NCI-H460 (cell line): ENCODE data around the gene PHRF1. TPM values are rescaled to one million over a fixed set of nuclear protein-coding genes. Genes with fewer than 3 reads are reported as not detected.

Experiments
- DNase-seq: peaks from one replicate; pipeline ENCODE4 v3.0.0-alpha.2; 2016; ENCODE audit warnings: low read depth; ENCODE audit errors: extremely low read depth
- total RNA-seq: library from RNA; depleted of rRNA; stranded (reverse); fragments of >200 nt; shearing (Covaris generic); gene quantifications from 2 replicates; pipeline ENCODE4 v1.2.3, GENCODE V29; 2014

Gene PHRF1
- total RNA-seq, 1 experiment from 2014 or later: 9.8 TPM

- no peak for DNase-seq
These were observed 37.7 kb upstream of the PHRF1 start for GRCh38 chr11:538431-539051.

DNA sequence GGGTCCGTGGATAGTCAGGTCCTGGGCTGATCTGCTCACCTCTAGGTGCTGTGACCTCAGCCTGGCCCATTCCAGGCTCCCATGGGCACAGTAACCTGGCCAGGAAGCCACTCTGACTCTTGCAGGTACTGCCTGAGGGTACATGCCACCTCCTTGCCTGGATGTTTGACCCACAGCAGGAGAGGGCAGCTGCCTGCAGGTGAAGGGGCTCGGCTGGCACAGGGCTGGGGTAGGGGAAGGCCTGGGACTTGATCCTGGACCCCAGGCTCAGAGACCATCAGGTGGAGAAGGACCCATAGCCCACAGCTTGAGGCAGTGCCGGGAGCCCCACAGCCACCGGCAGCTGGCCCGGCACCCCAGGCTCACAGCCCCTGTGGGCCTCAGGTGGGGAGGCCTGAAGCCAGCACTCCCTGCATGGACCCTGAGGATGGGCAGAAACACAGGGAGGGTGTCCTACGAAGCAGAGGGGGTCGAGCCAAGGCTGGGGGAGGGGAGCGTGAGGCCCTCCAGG, 36.2 kb upstream of the PHRF1 start:
- no peak for DNase-seq

DNA sequence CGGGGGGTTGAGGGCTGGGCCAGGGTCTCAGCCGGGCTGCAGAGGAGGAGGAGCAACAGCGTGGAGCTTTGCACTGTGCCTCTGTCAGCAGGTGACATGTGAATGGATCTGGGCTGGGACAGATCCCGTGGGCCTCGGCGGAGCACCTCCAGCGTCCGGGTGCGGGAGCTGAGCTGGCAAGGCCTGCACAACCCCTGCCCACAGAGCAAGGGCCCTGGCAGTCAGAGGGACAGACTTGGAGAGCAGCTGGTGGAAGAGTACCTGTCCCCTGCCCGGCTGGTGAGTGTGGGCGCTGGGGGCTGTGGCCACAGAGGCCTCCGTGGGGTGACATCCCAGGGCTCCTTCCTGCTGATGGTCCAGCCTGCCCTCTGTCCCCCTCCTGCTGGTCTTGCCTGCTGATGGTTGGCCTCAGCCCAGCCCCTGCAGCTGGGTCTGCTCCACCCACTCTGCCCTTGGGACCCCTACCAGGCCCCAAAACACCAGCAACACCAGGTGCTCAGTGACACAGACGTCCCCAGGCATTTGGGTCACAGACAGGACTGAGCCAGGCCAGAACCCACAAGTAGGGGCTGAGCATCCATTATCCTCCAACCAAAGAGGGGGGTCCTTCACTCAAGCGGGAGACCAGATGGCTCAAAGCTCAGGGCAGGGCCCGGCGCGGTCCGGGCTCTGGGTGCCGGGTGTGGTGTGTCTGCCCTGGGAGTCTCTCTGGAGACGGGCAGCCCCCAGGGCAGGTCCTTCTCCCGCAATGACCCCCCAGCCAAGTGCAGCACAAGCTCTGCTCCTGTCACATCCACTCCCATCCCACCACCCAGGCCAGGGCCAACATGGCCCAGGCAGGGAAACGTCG, 35.5 kb upstream of the PHRF1 start:
- DNase-seq: no peak

DNA sequence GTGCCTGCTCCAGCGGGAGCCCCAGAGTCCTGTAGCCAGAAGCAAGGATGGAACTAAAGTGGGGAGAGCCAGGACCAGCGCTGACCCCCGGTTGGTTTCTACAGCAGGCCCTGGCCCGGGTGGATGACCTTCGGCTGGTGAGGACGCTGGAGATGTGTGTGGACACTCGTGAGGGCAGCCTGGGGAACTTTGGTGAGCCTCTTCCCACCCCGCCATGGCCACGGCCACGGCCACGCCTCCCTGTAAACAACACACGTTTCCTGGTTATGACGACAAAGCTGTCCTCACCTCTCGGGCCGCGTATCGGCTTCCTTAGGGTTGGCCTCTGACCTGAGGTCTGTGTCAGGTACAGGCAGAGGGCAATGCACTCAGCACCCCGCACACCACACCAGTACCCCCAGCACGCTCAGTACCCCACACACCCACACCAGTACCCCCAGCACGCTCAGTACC, 34.8 kb upstream of the PHRF1 start:
- no peak for DNase-seq

GRCh38 chr11:544817-545166, 31.5 kb upstream of the PHRF1 start:
- DNase-seq: no peak

GRCh38 chr11:545171-545570, 31.1 kb upstream of the PHRF1 start:
- DNase-seq: no peak

DNA sequence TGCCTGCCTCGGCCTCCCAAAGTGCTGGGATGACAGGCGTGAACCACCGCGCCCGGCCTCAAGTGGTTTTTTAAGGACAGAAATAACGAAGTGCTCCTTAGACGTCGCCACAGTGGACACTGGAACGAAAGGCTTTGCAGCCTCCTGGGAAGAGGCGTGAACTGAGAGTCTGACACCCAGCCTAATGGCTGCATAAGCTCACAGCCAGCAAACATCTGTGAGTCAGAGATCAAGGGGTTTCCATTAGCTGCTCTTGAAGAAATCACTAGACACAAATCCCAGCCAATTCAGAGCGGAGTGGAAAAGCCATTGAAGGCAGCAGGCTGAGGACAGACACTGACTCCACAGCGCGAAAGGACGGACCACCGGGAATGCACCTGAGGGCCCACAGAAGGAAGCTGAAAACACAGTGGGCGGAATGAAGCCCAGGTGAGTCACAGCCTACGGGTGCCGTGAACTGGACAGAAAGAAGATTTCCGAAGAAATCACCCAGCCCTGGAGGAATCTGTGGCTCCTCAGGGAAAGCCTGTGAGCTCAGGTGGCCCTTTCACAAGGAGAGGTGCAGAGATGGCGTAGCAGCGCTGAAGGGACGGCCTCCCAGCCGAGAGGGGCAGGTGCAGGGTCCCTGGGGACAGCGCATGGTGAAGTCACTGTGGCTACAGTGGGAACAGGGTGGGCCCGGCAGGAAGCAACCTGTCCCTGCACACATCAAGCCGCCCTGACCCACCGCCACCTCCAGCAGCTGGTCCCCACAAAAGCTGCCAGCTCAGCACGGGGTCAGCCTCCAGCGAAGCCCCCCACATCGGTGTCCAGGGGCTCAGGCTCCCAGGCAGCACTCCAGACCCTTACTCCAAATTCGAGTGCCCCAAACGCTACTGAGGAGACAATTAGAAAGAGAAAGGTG, 27.3 kb upstream of the PHRF1 start:
- no peak for DNase-seq

- DNase-seq: no peak
These were observed 26.1 kb upstream of the PHRF1 start for GRCh38 chr11:550021-550745.

DNA sequence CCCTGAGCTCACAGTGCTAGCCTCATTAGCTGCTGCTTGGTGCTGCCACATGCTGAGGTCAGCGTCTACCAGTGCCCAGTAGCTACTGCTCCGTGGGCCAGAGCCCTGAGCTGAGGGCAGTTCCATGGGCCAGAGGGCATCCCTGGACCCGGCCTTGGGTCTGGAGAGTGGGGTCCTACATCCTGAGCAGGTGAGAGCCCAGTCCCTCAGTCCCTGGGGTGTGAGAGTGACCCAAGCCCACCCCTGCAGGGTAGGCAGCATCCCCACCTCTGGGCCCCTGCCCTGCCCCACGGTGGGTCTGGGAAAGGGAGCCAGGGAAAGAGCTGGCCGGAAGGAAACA, 25.6 kb upstream of the PHRF1 start:
- no peak for DNase-seq

DNA sequence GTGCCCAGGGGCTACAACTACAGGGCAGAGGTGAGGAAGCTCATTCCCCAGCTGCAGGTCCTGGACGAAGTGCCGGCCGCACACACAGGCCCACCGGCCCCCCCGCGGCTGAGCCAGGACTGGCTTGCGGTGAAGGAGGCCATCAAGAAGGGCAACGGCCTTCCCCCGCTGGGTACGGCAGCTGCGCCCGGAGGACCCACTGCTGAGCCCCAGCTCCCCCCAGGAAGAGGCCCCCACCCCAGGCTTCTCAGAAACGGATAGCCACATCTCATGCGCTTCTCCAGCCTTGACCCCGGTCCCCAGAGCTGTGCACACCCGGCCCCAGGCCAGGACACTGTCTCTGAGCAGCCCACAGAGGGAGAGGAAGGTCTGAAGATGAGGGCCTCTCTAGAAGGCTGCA, 25.1 kb upstream of the PHRF1 start:
- no peak for DNase-seq

- no peak for DNase-seq
These were observed 24.7 kb upstream of the PHRF1 start for GRCh38 chr11:551596-551995.

DNA sequence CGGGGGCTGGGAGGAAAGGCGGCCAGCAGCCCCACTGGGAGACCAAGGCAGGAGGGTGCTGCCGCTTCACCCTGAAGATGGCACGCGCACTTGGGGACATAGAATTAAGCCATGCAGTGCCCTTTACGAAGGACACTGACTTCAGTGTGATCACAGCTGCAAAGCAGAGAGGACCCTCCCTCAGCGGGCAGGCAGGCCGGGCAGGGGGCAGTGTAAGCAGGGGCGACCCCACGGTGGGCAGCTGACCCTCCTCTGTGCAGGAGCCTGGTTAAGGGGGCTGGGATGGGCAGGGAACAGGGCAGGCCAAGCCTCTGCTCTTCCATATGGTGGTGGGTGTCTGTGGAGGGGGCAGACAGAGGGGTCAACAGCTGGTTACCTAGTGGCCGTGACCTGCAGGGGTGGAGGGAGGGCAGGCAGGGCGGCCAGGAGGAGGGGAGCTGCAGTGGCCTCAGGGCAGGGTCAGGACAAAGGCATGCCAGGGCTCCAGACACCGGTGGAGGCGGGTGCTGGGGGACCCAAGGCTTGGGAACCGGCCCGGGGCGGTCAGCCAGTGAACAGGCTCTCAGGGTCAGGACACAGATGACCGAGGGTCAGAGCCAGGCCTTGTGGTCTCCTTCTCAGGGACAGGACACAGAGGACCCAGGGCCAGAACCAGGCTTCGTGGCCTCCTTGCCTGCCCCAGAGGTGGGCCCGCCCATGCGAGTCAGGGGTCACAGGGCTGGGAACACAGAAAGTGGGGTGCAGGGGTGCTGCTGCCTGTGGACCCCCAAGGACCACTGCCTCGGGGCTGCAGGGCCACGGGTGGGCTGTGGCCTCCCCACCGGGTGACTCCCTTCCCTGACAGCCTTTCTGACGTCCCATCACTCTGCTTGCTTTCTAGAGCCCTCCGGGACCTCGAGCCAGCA, 22.9 kb upstream of the PHRF1 start:
- DNase-seq: no peak

DNA sequence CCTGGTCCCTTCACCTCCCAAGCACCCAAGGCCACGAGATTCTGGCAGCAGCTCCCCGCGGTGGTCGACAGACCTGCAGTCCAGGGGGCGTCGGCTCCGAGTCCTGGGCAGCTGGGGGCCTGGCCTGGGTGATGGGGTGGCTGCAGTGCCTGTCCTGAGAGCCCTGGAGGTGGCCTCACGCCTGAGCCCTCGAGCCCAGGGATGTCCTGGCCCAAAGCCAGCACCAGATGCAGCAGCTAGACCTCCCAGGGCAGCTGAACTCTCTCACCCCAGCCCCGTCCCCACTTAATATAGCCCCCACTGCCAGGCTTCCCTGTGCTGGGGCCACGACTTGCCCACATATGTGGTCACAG, 22.3 kb upstream of the PHRF1 start:
- no peak for DNase-seq

GRCh38 chr11:554428-555226, 21.6 kb upstream of the PHRF1 start:
- peak; percentile 49 for DNase-seq

DNA sequence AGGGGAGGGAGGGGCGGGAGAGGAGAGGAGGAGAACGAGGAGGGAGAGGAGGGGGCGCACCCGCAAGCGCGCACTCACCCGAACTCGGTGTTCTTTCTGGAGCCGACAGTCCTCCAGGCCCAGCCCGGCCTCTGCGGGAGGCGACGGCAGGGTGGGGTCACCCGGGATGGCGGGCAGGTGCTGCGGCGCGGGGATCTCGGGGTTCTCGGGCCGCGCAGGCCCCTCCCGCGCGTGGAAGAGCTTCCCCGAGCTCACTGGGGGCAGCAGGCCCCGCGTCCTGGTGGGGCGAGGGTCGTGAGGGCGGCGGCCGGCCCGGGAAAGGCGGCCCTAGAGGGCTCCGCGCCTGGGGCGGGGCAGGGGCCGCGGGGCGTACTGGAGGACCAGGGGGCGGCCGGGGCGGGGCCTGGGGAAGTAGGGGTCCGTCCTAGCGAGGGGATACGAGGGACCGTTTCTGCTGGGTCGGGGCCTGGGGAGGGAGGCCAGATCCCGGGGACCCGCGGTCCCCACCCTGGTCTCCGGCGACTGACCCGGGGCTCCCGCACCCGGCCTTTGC, 21.0 kb upstream of the PHRF1 start:
- no peak for DNase-seq

DNA sequence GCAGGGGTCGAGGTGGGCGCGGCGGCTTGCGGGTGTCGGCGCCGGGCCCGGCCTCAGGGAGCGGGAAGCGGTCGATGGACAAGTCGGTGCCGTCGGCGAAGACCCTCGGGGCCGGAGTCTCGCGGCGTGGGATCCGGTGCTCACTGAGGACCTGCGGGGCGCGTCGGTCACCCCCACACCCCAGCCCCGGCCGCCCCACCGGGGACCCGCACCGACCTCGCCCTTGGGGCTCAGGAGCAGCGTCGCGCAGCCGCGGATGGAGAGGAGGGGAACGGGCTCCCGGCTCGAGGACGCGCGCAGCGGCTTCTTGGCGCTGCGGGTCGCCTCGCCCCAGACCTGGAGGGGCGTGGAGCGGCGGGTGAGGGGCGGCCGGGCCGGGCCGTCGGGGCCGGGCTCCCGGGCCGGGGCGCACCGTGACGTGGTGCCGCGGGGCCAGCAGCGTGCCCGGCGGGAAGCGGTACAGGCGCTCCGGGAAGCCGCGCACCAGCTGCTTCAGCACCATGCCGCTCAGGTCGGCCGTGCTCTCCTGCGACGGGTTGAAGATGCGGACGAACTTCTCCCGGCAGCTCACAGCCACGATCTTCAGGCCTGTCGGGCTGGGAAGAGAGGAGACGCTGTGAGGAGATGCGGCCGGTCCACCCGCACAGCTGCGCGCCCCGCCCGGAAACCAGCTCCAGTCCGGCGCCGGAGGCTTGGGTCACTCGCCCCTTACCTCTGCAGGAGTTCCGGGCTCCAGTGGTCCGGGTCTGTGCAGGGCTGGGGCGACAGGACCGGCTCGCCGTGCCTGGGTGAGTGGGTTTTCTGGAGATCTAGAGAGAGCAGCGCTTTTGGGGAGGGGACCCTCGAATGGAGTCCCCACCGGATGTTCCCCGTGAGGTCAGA, 20.2 kb upstream of the PHRF1 start:
- no peak for DNase-seq

GRCh38 chr11:556662-557256, 19.5 kb upstream of the PHRF1 start:
- DNase-seq: no peak
